ENCODE results near the gene PKIG.
"Not testable (repeated sequence)": the region's sequence is repeated elsewhere in the genome, so short reads cannot be mapped to it uniquely, and the experiment has no call there.

PKIG gene

GRCh38 chr20:44582311-44583025 is at the start of gene PKIG:
TSS of gene PKIG (plus strand) at chr20:44582579. CDS start at chr20:44614557, 31,978 bp downstream.
- in situ Hi-C loops (cut with HindIII; ENCODE audit: low sequenced_read_pairs) = no loop called here

- in situ Hi-C loops (cut with HindIII; ENCODE audit: low sequenced_read_pairs) = loop anchor here (25.0 kb wide), 1 partner anchor 146 kb away; no protein-coding TSS in a partner anchor
Measured at GRCh38 chr20:44532981-44533331, 49.4 kb upstream of the PKIG start.

GRCh38 chr20:44533928-44534327 is 48.5 kb upstream of the PKIG start:
- in situ Hi-C loops (cut with HindIII; ENCODE audit: low sequenced_read_pairs) = loop anchor here (25.0 kb wide), 1 partner anchor 147 kb away; no protein-coding TSS in a partner anchor

- in situ Hi-C loops (cut with HindIII; ENCODE audit: low sequenced_read_pairs) = loop anchor here (5.0 to 25.0 kb wide), 2 partner anchors 56 to 149 kb away; no protein-coding TSS in a partner anchor
Measured at GRCh38 chr20:44536175-44536574, 46.2 kb upstream of the PKIG start.

- in situ Hi-C loops (cut with HindIII; ENCODE audit: low sequenced_read_pairs) = loop anchor here (5.0 to 25.0 kb wide), 2 partner anchors 54 to 151 kb away; no protein-coding TSS in a partner anchor
Measured at GRCh38 chr20:44537993-44538392, 44.4 kb upstream of the PKIG start.

- in situ Hi-C loops (cut with HindIII; ENCODE audit: low sequenced_read_pairs) = loop anchor here (25.0 kb wide), 1 partner anchor 154 kb away; no protein-coding TSS in a partner anchor
Measured at GRCh38 chr20:44540834-44541233, 41.5 kb upstream of the PKIG start.

- in situ Hi-C loops (cut with HindIII; ENCODE audit: low sequenced_read_pairs) = loop anchor here (25.0 kb wide), 1 partner anchor 155 kb away; no protein-coding TSS in a partner anchor
Measured at GRCh38 chr20:44541992-44542391, 40.4 kb upstream of the PKIG start.

GRCh38 chr20:44542890-44543289 is 39.5 kb upstream of the PKIG start:
- in situ Hi-C loops (cut with HindIII; ENCODE audit: low sequenced_read_pairs) = loop anchor here (25.0 kb wide), 1 partner anchor 156 kb away; no protein-coding TSS in a partner anchor

- in situ Hi-C loops (cut with HindIII; ENCODE audit: low sequenced_read_pairs) = loop anchor here (25.0 kb wide), 1 partner anchor 156 kb away; no protein-coding TSS in a partner anchor
Measured at GRCh38 chr20:44543358-44543757, 39.0 kb upstream of the PKIG start.

GRCh38 chr20:44544263-44544662 is 38.1 kb upstream of the PKIG start:
- in situ Hi-C loops (cut with HindIII; ENCODE audit: low sequenced_read_pairs) = loop anchor here (25.0 kb wide), 1 partner anchor 157 kb away; no protein-coding TSS in a partner anchor

GRCh38 chr20:44547419-44547818 is 35.0 kb upstream of the PKIG start:
- in situ Hi-C loops (cut with HindIII; ENCODE audit: low sequenced_read_pairs) = loop anchor here (25.0 kb wide), 1 partner anchor 160 kb away; no protein-coding TSS in a partner anchor

GRCh38 chr20:44549123-44549522 is 33.3 kb upstream of the PKIG start:
- in situ Hi-C loops (cut with HindIII; ENCODE audit: low sequenced_read_pairs) = loop anchor here (25.0 kb wide), 1 partner anchor 162 kb away; no protein-coding TSS in a partner anchor

- in situ Hi-C loops (cut with HindIII; ENCODE audit: low sequenced_read_pairs) = loop anchor here (5.0 kb wide), 2 partner anchors 35 to 65 kb away; no protein-coding TSS in a partner anchor
Measured at GRCh38 chr20:44552050-44552449, 30.3 kb upstream of the PKIG start.

- in situ Hi-C loops (cut with HindIII; ENCODE audit: low sequenced_read_pairs) = loop anchor here (5.0 kb wide), 2 partner anchors 35 to 65 kb away; no protein-coding TSS in a partner anchor
Measured at GRCh38 chr20:44552568-44552949, 29.8 kb upstream of the PKIG start.

GRCh38 chr20:44552950-44553908 is 29.1 kb upstream of the PKIG start:
- in situ Hi-C loops (cut with HindIII; ENCODE audit: low sequenced_read_pairs) = loop anchor here (5.0 kb wide), 2 partner anchors 36 to 64 kb away; no protein-coding TSS in a partner anchor

GRCh38 chr20:44559302-44559701 is 23.1 kb upstream of the PKIG start:
- in situ Hi-C loops (cut with HindIII; ENCODE audit: low sequenced_read_pairs) = no loop called here

- in situ Hi-C loops (cut with HindIII; ENCODE audit: low sequenced_read_pairs) = no loop called here
Measured at GRCh38 chr20:44560229-44560628, 22.1 kb upstream of the PKIG start.

- in situ Hi-C loops (cut with HindIII; ENCODE audit: low sequenced_read_pairs) = not testable (repeated sequence)
Measured at GRCh38 chr20:44560818-44561217, 21.6 kb upstream of the PKIG start.

- in situ Hi-C loops (cut with HindIII; ENCODE audit: low sequenced_read_pairs) = no loop called here
Measured at GRCh38 chr20:44561876-44562275, 20.5 kb upstream of the PKIG start.

- in situ Hi-C loops (cut with HindIII; ENCODE audit: low sequenced_read_pairs) = no loop called here
Measured at GRCh38 chr20:44566018-44566417, 16.4 kb upstream of the PKIG start.

- in situ Hi-C loops (cut with HindIII; ENCODE audit: low sequenced_read_pairs) = no loop called here
Measured at GRCh38 chr20:44566811-44567210, 15.6 kb upstream of the PKIG start.
